HepG2 (cell line): ENCODE data around the gene METRN. TPM values are rescaled to one million over a fixed set of nuclear protein-coding genes. Genes with fewer than 3 reads are reported as not detected.

Experiments
- CBFB ChIP-seq: sonication (generic); formaldehyde crosslinking; IDR thresholded peaks from 2 replicates; pipeline ENCODE4 v1.4.0; 2020; ENCODE audit warnings: missing genetic modification reagents
- EEA1 ChIP-seq: sonication (generic); formaldehyde crosslinking; IDR thresholded peaks from 2 replicates; pipeline ENCODE4 v1.5.1; 2020; ENCODE audit warnings: mild to moderate bottlenecking, missing genetic modification reagents, borderline replicate concordance
- ETV6 ChIP-seq: sonication (generic); formaldehyde crosslinking; conservative IDR thresholded peaks from 2 replicates; pipeline ENCODE4 v1.4.0; 2020; ENCODE audit warnings: missing genetic modification reagents
- FOXA1 ChIP-seq, 2 experiments: fragments of 450-650 bp in 1 of 2; sonication (generic) in 1 of 2; formaldehyde crosslinking in 1 of 2; IDR thresholded peaks; 2 replicates each; pipeline versions ENCODE4 v1.4.0 to v1.6.1; 2016 to 2020; ENCODE audit warnings: missing genetic modification reagents in 1 of 2
- MIXL1 ChIP-seq: IDR thresholded peaks from 2 replicates; pipeline ENCODE4 v1.6.1; 2016
- RCOR2 ChIP-seq: IDR thresholded peaks from 2 replicates; pipeline ENCODE4 v1.6.1; 2016; ENCODE audit warnings: missing biosample characterization, missing genetic modification reagents
- ZFAT ChIP-seq: sonication (generic); formaldehyde crosslinking; conservative IDR thresholded peaks from 2 replicates; pipeline ENCODE4 v1.8.1; 2023; ENCODE audit warnings: missing genetic modification reagents, inconsistent platforms
- ZNF274 ChIP-seq: sonication (generic); formaldehyde crosslinking; IDR thresholded peaks from 2 replicates; pipeline ENCODE4 v1.5.1; 2020; ENCODE audit warnings: mild to moderate bottlenecking, missing genetic modification reagents
- ZNF607 ChIP-seq: sonication (generic); formaldehyde crosslinking; IDR thresholded peaks from 2 replicates; pipeline ENCODE4 v1.5.1; 2020; ENCODE audit warnings: missing genetic modification reagents, mild to moderate bottlenecking, borderline replicate concordance
- polyA plus RNA-seq, 8 experiments: library from polyadenylated mRNA; depleted of rRNA in 3 of 8; stranded (reverse) in 7 of 8; unstranded in 1 of 8; fragments of >200 nt; fragmentation: Illumina TruSeq in 4 of 8; extraction: Trizol in 4 of 8; gene quantifications; 2 replicates each; pipeline versions ENCODE4 v1.2.1 to v1.2.3, GENCODE V29; 2011 to 2016; ENCODE audit warnings: low read depth in 4 of 8, missing spikeins in 1 of 8, mixed read lengths in 1 of 8; ENCODE audit not compliant: insufficient read depth in 1 of 8
- total RNA-seq, 5 experiments: library from RNA; depleted of rRNA; stranded (reverse); fragments of >200 nt; fragmentation: Illumina TruSeq; extraction: Trizol; gene quantifications; 2 replicates each; pipeline ENCODE4 v1.2.3, GENCODE V29; 2016; ENCODE audit warnings: low read depth in 1 of 5
- TF ChIP-seq, protein P1 (sequence below): sonication (generic); formaldehyde crosslinking; IDR thresholded peaks from 2 replicates; pipeline ENCODE4 v1.4.0; 2020; ENCODE audit warnings: missing genetic modification reagents, borderline replicate concordance
- TF ChIP-seq, protein P2 (sequence below): sonication (generic); formaldehyde crosslinking; IDR thresholded peaks from 2 replicates; pipeline ENCODE4 v1.4.0; 2020; ENCODE audit warnings: missing genetic modification reagents, mild to moderate bottlenecking, borderline replicate concordance
- TF ChIP-seq, protein P3 (sequence below): fragments of 450-650 bp; IDR thresholded peaks from 2 replicates; pipeline ENCODE4 v1.6.1; 2016
- TF ChIP-seq, protein P4 (sequence below): sonication (generic); formaldehyde crosslinking; IDR thresholded peaks from 2 replicates; pipeline ENCODE4 v1.8.0; 2022; ENCODE audit warnings: mild to moderate bottlenecking, missing genetic modification reagents, moderate library complexity
- TF ChIP-seq, protein P5 (sequence below): sonication (generic); formaldehyde crosslinking; IDR thresholded peaks from 2 replicates; pipeline ENCODE4 v1.8.1; 2023; ENCODE audit warnings: mild to moderate bottlenecking, missing genetic modification reagents, borderline replicate concordance
- TF ChIP-seq, protein P6 (sequence below): sonication (generic); formaldehyde crosslinking; IDR thresholded peaks from 2 replicates; pipeline ENCODE4 v1.8.0; 2022; ENCODE audit warnings: low read depth, missing genetic modification reagents
- TF ChIP-seq, protein P7 (sequence below): sonication (generic); formaldehyde crosslinking; IDR thresholded peaks from 2 replicates; pipeline ENCODE4 v1.8.1; 2023; ENCODE audit warnings: missing genetic modification reagents, inconsistent platforms, borderline replicate concordance

Gene METRN
- total and polyA plus RNA-seq, 2 of the 13 experiments (the other 11 are each of a cell fraction or from before 2014, with no cell fraction given), result 25.5 to 46.1 TPM

DNA sequence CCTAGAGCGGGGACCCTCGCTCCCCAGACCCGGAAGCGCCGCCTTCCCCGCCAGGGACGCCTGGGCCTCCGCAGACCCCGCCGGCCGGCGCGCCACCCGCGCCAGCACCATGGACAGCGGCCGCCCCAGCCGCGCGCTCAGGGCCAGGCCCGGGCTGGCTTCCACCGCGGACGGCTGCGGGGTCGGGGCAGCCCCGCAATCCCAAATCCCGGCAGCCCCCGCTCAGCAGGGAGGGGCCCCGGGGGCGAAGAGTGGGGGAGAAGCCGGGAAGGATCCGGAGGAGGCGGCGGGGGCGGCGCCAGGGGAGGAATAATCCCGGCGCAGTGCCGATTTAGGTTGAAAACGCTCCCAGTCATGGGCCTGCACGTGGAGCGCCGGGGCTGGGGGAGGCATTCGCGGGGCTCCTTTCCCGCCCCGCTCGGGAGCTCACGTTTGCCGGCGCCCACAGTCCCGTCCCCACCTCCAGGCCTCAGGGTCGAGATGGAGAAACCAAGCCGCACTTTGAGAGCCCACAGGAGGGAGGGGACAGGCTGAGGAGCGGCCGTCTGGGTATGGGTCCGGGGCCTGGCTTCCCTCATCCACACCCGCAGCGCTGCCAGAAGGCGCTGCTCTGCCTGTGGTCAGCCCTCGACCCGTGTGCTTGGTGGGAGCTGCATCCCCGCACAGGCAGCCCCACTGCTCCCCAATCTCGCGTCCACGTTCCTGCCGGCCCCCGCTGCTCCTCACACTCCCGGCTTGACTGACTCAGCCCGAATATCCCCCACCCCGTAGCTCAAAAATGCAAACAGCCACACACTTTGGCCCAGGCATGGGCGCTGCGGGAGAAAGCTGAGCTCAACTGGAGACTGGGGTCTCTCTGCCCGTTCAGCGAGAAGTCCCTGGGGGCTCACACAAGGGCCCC, 14.0 kb upstream of the METRN start (continued):
- TF ChIP-seq, protein P1, sequence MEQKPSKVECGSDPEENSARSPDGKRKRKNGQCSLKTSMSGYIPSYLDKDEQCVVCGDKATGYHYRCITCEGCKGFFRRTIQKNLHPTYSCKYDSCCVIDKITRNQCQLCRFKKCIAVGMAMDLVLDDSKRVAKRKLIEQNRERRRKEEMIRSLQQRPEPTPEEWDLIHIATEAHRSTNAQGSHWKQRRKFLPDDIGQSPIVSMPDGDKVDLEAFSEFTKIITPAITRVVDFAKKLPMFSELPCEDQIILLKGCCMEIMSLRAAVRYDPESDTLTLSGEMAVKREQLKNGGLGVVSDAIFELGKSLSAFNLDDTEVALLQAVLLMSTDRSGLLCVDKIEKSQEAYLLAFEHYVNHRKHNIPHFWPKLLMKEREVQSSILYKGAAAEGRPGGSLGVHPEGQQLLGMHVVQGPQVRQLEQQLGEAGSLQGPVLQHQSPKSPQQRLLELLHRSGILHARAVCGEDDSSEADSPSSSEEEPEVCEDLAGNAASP (CRISPR knock-in tag), result 0 out of 2 replicates have a peak, but pooled peaks have one; percentile 24
- TF ChIP-seq ZNF274 (CRISPR knock-in tag), result 0 out of 2 replicates have a peak, but pooled peaks have one; percentile 62
- TF ChIP-seq, protein P2, sequence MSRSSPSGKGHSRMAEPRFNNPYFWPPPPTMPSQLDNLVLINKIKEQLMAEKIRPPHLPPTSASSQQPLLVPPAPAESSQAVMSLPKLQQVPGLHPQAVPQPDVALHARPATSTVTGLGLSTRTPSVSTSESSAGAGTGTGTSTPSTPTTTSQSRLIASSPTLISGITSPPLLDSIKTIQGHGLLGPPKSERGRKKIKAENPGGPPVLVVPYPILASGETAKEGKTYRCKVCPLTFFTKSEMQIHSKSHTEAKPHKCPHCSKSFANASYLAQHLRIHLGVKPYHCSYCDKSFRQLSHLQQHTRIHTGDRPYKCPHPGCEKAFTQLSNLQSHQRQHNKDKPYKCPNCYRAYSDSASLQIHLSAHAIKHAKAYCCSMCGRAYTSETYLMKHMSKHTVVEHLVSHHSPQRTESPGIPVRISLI (CRISPR knock-in tag), result no peak
- TF ChIP-seq, protein P3, sequence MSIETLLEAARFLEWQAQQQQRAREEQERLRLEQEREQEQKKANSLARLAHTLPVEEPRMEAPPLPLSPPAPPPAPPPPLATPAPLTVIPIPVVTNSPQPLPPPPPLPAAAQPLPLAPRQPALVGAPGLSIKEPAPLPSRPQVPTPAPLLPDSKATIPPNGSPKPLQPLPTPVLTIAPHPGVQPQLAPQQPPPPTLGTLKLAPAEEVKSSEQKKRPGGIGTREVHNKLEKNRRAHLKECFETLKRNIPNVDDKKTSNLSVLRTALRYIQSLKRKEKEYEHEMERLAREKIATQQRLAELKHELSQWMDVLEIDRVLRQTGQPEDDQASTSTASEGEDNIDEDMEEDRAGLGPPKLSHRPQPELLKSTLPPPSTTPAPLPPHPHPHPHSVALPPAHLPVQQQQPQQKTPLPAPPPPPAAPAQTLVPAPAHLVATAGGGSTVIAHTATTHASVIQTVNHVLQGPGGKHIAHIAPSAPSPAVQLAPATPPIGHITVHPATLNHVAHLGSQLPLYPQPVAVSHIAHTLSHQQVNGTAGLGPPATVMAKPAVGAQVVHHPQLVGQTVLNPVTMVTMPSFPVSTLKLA, result no peak
- TF ChIP-seq MIXL1, result peak; percentile 30; the same call in 1 of the 2 replicates
- TF ChIP-seq, protein P4, sequence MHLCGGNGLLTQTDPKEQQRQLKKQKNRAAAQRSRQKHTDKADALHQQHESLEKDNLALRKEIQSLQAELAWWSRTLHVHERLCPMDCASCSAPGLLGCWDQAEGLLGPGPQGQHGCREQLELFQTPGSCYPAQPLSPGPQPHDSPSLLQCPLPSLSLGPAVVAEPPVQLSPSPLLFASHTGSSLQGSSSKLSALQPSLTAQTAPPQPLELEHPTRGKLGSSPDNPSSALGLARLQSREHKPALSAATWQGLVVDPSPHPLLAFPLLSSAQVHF (CRISPR knock-in tag), result peak; percentile 70; the same call in 1 of the 2 replicates
- no peak for TF ChIP-seq RCOR2 (CRISPR knock-in tag)
- TF ChIP-seq EEA1 (CRISPR knock-in tag), result no peak; the same call in 1 of the 2 replicates
- peak; percentile 88; the same call in 1 of the 2 replicates for TF ChIP-seq ETV6 (CRISPR knock-in tag)
- TF ChIP-seq, protein P5, sequence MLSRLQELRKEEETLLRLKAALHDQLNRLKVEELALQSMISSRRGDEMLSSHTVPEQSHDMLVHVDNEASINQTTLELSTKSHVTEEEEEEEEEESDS (CRISPR knock-in tag), result peak; percentile 41; the same call in 1 of the 2 replicates
- TF ChIP-seq, protein P6, sequence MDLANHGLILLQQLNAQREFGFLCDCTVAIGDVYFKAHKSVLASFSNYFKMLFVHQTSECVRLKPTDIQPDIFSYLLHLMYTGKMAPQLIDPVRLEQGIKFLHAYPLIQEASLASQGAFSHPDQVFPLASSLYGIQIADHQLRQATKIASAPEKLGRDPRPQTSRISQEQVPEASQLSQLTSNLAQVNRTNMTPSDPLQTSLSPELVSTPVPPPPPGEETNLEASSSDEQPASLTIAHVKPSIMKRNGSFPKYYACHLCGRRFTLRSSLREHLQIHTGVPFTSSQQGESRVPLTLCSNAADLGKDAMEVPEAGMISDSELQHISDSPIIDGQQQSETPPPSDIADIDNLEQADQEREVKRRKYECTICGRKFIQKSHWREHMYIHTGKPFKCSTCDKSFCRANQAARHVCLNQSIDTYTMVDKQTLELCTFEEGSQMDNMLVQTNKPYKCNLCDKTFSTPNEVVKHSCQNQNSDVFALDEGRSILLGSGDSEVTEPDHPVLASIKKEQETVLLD (CRISPR knock-in tag), result peak; percentile 73
- no peak for TF ChIP-seq CBFB (CRISPR knock-in tag)
- TF ChIP-seq FOXA1 (IDR thresholded peaks at IDR 0.05), result no peak
- no peak for TF ChIP-seq FOXA1 (CRISPR knock-in tag; IDR thresholded peaks at IDR 0.05)
- no peak for TF ChIP-seq ZFAT
- TF ChIP-seq, protein P7, sequence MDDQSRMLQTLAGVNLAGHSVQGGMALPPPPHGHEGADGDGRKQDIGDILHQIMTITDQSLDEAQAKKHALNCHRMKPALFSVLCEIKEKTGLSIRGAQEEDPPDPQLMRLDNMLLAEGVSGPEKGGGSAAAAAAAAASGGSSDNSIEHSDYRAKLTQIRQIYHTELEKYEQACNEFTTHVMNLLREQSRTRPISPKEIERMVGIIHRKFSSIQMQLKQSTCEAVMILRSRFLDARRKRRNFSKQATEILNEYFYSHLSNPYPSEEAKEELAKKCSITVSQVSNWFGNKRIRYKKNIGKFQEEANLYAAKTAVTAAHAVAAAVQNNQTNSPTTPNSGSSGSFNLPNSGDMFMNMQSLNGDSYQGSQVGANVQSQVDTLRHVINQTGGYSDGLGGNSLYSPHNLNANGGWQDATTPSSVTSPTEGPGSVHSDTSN (CRISPR knock-in tag), result peak; percentile 83; the same call in 1 of the 2 replicates
- TF ChIP-seq ZNF607 (CRISPR knock-in tag), result peak; percentile 88
